ENCODE data around the gene XPA. TPM values are rescaled to one million over a fixed set of nuclear protein-coding genes. Genes with fewer than 3 reads are reported as not detected.

The XPA gene
- total and polyA plus RNA-seq, 2 of the 8 experiments (the other 6 are each of a cell fraction or from before 2014, with no cell fraction given): 0.24 to 2.6 TPM

GRCh38 chr9:97735070-97735600 is 38.0 kb upstream of the XPA start (continued):
- TF ChIP-seq EP300 (IDR thresholded peaks at IDR 0.05; ENCODE audit: borderline replicate concordance in 1 of 2, low read depth in 2 of 2, low read length in 2 of 2): no peak
- no peak for TF ChIP-seq RBBP5 (IDR thresholded peaks at IDR 0.05; ENCODE audit: borderline replicate concordance, low read depth, low read length)
- TF ChIP-seq SP1 (IDR thresholded peaks at IDR 0.05; ENCODE audit: low read depth, low read length): no peak
- no peak for TF ChIP-seq KDM4A (IDR thresholded peaks at IDR 0.05; ENCODE audit: low read depth, low read length, severe bottlenecking)
- TF ChIP-seq SUZ12 (IDR thresholded peaks at IDR 0.05; ENCODE audit: low read length): no peak
- no peak for TF ChIP-seq CHD2 (IDR thresholded peaks at IDR 0.05; ENCODE audit: low read length)
- no peak for TF ChIP-seq CREB1 (IDR thresholded peaks at IDR 0.05)
- no peak for TF ChIP-seq CBX8 (IDR thresholded peaks at IDR 0.05; ENCODE audit: borderline replicate concordance, low read depth, low read length)
